Measurements from ENCODE around the gene PDLIM7. TPM values are rescaled to one million over a fixed set of nuclear protein-coding genes. Genes with fewer than 3 reads are reported as not detected.

PDLIM7 gene
- total RNA-seq, 4 donors from 2014 or later: 316 to 1,085 (median 575) TPM

DNA sequence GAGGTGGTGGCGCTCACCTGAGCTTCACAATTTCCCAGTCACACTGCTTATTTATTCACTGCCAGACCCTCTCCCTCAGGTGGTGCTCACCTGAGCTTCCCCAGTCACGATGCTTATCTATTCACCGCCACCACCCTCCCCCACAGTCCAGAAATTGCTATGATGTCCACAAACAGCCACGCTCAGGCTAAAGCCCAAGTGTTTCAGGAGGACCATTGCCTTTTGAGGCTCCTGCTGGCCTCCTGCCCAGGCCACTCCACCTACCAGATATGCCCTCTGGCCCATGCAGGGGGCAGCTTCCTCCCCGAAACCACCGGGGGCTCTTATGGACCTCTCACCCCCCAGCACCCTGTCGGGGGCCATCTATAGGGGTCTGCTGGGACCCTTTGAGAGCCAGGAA lies 4.6 kb downstream of the PDLIM7 start:
- no peaks in the 10 kb centered on the region for H3K27me3 ChIP-seq
- TF ChIP-seq POLR2AphosphoS5 (IDR thresholded peaks at IDR 0.05) (peak in 1 of 2 donors; percentile 5), EP300 (IDR thresholded peaks at IDR 0.05) (no peak)
- no peaks in the 10 kb centered on the region for H3K9me3 ChIP-seq
- peak overlapping the region; percentile 96 to 99 (median 98) for H3K27ac ChIP-seq (replicated peaks in 1 of 4)
- WGBS: 70% methylated on average over 7 of the region's 7 CpGs
- H3K4me3 ChIP-seq: peak overlapping the region; percentile 27 to 83 (median 58)
- no peak for DNase-seq (ENCODE audit: extremely low spot score)
- intact Hi-C loops (cut with DNase I): no loop called here
- peaks cover 55 to 93% (median 91%) of the 10 kb centered on the region in 4 donors for H3K4me1 ChIP-seq
- H3K36me3 ChIP-seq: peaks cover 29 to 68% (median 56%) of the 10 kb centered on the region in 4 donors

DNA sequence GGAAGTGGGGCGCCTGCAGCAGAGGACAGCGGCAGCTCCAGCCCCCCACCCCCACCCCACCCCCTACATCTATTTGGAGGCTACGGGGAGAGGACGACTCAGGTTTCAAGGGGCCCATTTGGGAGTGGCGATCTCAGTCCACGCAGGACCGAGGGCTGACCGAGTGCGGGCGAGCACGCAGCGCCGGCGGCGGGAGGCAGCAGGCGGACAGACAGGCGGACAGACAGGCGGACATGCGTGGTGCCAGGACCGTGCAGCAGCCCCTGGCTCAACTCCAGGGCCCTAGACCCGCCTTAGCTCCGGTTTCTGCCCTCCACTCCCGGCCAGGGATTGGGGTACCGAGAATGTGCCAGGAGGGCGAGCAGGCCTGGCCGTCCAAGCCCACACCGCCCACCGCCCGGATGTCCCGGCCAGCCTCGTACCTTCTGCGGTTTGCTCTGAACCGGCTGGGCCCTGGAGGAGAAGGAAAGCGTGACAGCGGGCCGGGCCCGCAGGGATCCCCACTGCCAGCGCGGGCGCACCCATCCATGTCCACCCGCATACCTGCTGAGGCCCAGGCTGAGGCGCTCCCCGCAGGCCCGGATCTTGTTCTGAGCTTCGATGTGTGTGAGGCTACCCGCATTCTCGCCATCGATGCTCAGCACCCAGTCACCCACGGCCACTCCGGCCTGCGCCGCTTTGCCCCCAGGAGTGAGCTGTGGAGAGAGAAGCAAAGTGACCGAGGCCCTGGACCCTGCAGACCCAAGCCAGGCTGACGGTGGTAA lies 5.2 kb downstream of the PDLIM7 start:
- WGBS: 60% methylated on average over 12 of the region's 54 CpGs
- TF ChIP-seq POLR2A (IDR thresholded peaks at IDR 0.05; ENCODE audit: low read depth): no peak
- TF ChIP-seq, protein P1, sequence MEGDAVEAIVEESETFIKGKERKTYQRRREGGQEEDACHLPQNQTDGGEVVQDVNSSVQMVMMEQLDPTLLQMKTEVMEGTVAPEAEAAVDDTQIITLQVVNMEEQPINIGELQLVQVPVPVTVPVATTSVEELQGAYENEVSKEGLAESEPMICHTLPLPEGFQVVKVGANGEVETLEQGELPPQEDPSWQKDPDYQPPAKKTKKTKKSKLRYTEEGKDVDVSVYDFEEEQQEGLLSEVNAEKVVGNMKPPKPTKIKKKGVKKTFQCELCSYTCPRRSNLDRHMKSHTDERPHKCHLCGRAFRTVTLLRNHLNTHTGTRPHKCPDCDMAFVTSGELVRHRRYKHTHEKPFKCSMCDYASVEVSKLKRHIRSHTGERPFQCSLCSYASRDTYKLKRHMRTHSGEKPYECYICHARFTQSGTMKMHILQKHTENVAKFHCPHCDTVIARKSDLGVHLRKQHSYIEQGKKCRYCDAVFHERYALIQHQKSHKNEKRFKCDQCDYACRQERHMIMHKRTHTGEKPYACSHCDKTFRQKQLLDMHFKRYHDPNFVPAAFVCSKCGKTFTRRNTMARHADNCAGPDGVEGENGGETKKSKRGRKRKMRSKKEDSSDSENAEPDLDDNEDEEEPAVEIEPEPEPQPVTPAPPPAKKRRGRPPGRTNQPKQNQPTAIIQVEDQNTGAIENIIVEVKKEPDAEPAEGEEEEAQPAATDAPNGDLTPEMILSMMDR (IDR thresholded peaks at IDR 0.05): no peak
- H3K4me1 ChIP-seq: peaks cover 54 to 96% (median 93%) of the 10 kb centered on the region in 4 donors
- peak overlapping the region; percentile 27 to 83 (median 58) for H3K4me3 ChIP-seq
- no peaks in the 10 kb centered on the region for H3K27me3 ChIP-seq
- peak overlapping the region; percentile 96 to 99 (median 98) for H3K27ac ChIP-seq (replicated peaks in 1 of 4)
- H3K36me3 ChIP-seq: peaks cover 36 to 75% (median 63%) of the 10 kb centered on the region in 4 donors
- intact Hi-C loops (cut with DNase I): no loop called here
- DNase-seq (ENCODE audit: extremely low spot score): no peak
- H3K9me3 ChIP-seq: no peaks in the 10 kb centered on the region

DNA sequence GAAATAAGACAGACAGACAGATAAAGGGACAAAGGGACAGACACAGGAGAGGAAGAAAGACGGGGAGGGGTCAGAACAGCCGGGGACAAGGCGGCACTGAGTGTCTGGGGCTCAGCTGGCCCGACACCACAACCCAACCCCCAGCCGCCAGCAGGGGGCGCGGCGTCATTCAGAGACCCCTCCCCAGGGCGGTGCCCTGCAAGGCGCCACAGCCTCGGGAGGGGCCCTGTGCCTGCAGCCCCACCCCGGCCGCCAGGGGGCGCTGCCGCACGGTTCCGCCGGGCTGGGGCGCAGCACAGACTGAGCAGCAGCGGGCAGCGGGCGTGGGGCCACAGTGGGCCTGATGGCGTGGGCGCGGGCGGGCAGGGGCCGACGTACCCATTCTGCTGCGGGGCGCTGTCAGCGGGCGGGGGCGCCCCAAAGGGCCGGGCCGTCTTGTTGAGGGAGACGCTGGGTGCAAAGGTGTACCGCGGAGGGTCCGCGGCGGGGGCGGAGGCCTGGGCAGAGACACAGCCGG lies 5.9 kb downstream of the PDLIM7 start:
- peaks cover 54 to 99% (median 93%) of the 10 kb centered on the region in 4 donors for H3K4me1 ChIP-seq
- WGBS: 43% methylated on average over 16 of the region's 43 CpGs
- intact Hi-C loops (cut with DNase I): no loop called here
- no peak for DNase-seq (ENCODE audit: extremely low spot score)
- TF ChIP-seq, protein P1 (IDR thresholded peaks at IDR 0.05): peak; percentile 82 to 93 (median 87)
- no peak for TF ChIP-seq POLR2A (IDR thresholded peaks at IDR 0.05; ENCODE audit: low read depth)
- no peak for TF ChIP-seq EP300 (IDR thresholded peaks at IDR 0.05)
- peak in 1 of 2 donors; percentile 32 for TF ChIP-seq POLR2AphosphoS5 (IDR thresholded peaks at IDR 0.05)
- peaks cover 38 to 82% (median 67%) of the 10 kb centered on the region in 4 donors for H3K36me3 ChIP-seq
- H3K4me3 ChIP-seq: peak overlapping the region; percentile 27 to 83 (median 58)
- peak overlapping the region; percentile 96 to 99 (median 98) for H3K27ac ChIP-seq (replicated peaks in 1 of 4)
- H3K9me3 ChIP-seq: no peaks in the 10 kb centered on the region
- H3K27me3 ChIP-seq: no peaks in the 10 kb centered on the region

DNA sequence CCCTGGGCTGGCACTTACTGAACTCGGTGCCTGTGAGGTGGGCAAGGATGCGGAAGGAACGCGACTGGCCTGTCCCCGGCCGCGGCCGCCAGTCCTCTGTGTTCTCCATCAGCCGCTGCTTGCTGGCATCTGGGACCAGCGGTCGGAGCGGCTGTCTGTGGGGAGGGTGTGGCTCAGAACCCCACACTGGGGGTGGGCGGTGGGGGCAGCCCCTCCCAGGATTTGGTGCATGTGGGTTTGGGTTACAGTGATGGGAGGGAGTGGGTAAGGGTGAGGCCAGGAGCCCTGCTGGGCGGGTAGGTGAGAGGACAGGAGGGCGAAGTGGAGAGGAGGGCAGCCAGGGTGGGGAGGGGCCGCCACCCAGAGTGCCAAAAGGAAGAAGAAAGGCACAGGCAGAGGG lies 6.4 kb downstream of the PDLIM7 start:
- peaks cover 42 to 86% (median 72%) of the 10 kb centered on the region in 4 donors for H3K36me3 ChIP-seq
- WGBS: 81% methylated on average over 13 of the region's 16 CpGs
- intact Hi-C loops (cut with DNase I): no loop called here
- no peaks in the 10 kb centered on the region for H3K27me3 ChIP-seq
- no peak for TF ChIP-seq EP300 (IDR thresholded peaks at IDR 0.05)
- DNase-seq (ENCODE audit: extremely low spot score): no peak
- H3K27ac ChIP-seq (replicated peaks in 1 of 4): peak overlapping the region; percentile 96 to 99 (median 98)
- no peaks in the 10 kb centered on the region for H3K9me3 ChIP-seq
- H3K4me1 ChIP-seq: peaks cover 49 to 99% (median 93%) of the 10 kb centered on the region in 4 donors
- H3K4me3 ChIP-seq: no peak overlapping the region

DNA sequence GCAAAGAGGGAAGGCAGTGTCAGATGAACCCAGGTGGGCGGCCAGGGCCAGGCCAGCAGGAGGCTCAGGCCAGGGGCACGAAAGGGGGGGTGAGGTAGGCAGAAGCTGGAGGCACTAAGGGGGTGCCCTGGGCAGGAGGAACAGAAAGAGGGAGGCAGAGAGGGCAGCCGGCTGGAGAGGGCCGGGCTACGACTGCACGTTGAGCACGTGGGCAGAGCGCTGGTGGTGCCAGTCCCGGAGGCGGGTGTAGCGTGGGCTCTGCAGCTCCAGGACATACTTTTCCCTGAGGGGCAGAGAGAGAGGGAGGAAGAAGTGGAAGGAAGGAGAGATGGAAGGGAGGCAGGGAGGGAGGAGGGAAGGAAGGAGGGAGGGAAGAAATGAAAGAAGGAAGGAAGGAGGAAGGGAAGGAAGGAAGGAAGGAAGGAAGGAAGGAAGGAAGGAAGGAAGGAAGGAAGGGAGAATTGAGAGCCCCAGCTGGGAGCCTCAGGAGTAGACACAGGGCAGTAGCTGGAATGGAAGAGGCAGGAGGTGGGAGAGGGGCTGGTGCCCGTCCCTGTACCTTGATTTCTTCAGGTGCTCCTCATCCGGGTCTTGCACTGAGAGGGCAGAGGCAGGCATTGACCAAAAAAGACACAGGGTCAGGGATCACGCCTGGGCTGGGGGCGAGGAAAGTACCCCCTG lies 7.0 kb downstream of the PDLIM7 start:
- WGBS: 59% methylated on average over 15 of the region's 15 CpGs
- H3K27ac ChIP-seq (replicated peaks in 1 of 4): peak overlapping the region; percentile 96 to 99 (median 98)
- no peaks in the 10 kb centered on the region for H3K27me3 ChIP-seq
- DNase-seq (ENCODE audit: extremely low spot score): no peak
- no peak overlapping the region for H3K4me3 ChIP-seq
- H3K36me3 ChIP-seq: peaks cover 46 to 88% (median 77%) of the 10 kb centered on the region in 4 donors
- H3K9me3 ChIP-seq: no peaks in the 10 kb centered on the region
- intact Hi-C loops (cut with DNase I): no loop called here
- TF ChIP-seq POLR2A (IDR thresholded peaks at IDR 0.05; ENCODE audit: low read depth) (no peak), POLR2AphosphoS5 (IDR thresholded peaks at IDR 0.05) (peak in 1 of 2 donors; percentile 51), EP300 (IDR thresholded peaks at IDR 0.05) (no peak)
- TF ChIP-seq, protein P1 (IDR thresholded peaks at IDR 0.05): no peak
- H3K4me1 ChIP-seq: peaks cover 44 to 99% (median 93%) of the 10 kb centered on the region in 4 donors
